NCI-H1436 (cell line): ENCODE results near the gene MAX.
"Not testable (repeated sequence)": the region's sequence is repeated elsewhere in the genome, so short reads cannot be mapped to it uniquely, and the experiment has no call there.

ENCODE experiments used
- DNase-seq: peaks from one replicate; lab custom pipeline; 2025; lab: John Stamatoyannopoulos, UW

MAX gene

GRCh38 chr14:65104791-65105190 lies 2.5 kb upstream of the MAX start:
- no peak for DNase-seq

DNA sequence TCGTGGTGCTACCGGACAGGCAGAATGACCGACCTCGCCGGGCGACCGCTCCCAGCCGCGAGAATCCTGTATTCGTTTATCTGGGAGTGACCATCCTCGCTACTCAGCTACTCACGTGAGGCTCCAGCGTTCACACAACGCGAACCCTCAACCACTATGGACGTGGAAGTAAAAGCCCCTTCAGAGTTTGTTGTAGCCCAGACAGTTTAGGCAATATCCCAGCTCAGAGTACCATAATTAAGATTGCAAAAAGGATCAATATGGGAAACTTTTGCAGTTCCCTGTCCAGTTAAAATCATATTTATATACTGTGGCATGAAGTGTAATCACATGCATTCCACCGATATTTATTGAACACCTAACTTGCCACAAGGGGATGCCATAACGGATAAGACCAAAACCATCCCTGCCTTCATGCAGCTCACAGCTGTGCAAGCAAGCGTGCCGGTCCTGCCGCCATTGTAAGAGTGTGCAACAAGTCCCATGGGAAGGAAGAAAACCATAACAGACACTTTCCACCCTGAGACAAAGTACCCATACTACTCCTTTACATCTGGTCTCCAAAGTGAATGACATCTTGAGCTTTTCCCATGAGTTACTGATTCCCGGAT lies 938 bp upstream of the MAX start:
- DNase-seq: no peak

GRCh38 chr14:65101631-65102440 lies 481 bp downstream of the MAX start:
- DNase-seq: no peak

- no peak for DNase-seq
These were observed 1.3 kb downstream of the MAX start for GRCh38 chr14:65100922-65101541.

- DNase-seq: no peak
These were observed 3.7 kb downstream of the MAX start for GRCh38 chr14:65098586-65098985.

- DNase-seq: no peak
These were observed 5.8 kb downstream of the MAX start for GRCh38 chr14:65096323-65097089.

DNA sequence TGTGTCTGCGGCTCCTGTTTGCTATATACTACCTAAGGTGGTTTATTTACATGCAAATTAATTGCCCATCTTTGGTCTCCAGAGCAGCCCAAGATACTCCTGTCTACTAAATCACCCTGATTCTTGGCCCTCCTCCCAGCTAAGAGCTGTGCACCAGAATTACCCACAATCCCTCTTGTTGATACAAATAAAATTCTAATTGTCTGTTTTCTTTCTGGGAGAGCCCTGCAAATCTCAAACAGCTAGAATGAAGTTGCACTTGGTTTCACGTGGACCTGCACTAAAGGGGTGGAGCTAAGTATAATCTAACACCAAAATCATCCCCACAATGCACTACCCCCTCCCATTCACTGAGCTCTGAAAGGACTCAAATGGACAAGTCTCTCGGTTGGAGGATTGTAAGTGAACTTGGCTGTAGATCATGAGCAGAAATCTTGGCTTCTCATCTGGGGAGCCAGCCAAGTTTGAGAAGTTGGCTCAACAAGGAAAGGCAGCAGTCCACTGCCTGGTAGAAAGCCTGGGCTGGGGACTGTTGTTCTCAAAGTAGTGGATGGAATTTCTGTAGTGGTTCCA lies 6.6 kb downstream of the MAX start:
- peak; percentile 10 for DNase-seq

DNA sequence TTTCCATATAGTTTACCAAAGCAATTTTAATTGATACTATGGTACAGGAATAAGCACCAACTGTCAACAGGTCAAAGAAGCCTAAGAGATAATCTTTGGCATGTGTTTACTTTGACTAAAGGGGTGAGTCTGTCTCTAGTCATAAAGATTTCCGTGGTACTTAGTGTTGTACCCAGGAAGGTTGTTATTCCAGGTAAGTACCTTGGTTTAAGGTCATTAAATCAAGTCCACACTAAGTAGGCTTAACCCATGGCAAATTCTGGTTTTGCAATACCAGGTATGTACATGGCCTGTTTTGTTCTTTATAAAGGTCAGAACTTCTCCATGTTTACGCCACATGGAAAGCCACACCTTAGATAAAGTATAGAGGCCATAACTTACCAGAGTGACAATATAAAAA lies 10.0 kb downstream of the MAX start:
- no peak for DNase-seq

GRCh38 chr14:65087835-65088234 lies 14.5 kb downstream of the MAX start:
- DNase-seq: not testable (repeated sequence)

DNA sequence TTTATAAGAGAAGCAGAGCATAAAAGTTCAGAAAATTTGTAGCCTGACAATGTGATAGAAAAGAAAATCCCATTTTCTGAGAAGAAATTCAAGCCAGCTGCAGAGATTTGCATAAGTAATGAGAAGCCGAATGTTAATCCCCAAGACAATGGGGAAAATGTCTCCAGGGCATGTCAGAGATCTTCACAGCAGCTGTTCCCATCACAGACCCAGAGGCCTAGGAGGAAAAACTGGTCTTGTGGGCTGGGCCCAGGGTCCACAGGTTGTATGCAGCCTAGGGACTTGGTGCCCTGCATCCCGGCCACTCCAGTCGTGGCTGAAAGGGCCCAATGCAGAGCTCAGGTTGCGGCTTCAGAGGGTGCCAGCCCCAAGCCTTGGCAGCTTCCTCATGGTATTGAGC lies 15.6 kb downstream of the MAX start:
- DNase-seq: not testable (repeated sequence)

GRCh38 chr14:65084554-65085505 lies 17.5 kb downstream of the MAX start:
- DNase-seq: no peak

GRCh38 chr14:65082930-65083329 lies 19.4 kb downstream of the MAX start:
- no peak for DNase-seq

GRCh38 chr14:65080960-65081747 lies 21.2 kb downstream of the MAX start:
- DNase-seq: no peak

GRCh38 chr14:65079768-65080167 lies 22.5 kb downstream of the MAX start:
- no peak for DNase-seq

- no peak for DNase-seq
These were observed 23.1 kb downstream of the MAX start for GRCh38 chr14:65079201-65079600.

DNA sequence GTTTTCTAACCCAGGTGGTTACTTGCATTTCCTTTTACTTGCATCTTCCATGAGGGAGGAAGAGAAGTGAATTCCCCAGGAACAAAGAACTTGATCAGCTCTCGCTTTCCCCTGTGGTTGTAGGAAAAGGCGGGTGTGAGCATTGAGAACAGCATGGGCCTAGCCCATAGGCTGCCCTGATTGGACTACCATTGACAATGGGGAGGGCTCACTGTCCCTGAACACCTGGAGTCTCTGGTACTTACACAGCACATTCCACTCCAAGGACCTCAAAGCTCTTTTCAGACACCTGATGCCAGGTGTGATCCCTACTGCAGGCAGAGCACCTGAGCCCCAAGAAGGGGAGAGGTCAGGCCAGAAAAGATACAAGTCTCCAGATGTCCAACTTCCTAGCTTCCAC lies 25.0 kb downstream of the MAX start:
- no peak for DNase-seq

DNA sequence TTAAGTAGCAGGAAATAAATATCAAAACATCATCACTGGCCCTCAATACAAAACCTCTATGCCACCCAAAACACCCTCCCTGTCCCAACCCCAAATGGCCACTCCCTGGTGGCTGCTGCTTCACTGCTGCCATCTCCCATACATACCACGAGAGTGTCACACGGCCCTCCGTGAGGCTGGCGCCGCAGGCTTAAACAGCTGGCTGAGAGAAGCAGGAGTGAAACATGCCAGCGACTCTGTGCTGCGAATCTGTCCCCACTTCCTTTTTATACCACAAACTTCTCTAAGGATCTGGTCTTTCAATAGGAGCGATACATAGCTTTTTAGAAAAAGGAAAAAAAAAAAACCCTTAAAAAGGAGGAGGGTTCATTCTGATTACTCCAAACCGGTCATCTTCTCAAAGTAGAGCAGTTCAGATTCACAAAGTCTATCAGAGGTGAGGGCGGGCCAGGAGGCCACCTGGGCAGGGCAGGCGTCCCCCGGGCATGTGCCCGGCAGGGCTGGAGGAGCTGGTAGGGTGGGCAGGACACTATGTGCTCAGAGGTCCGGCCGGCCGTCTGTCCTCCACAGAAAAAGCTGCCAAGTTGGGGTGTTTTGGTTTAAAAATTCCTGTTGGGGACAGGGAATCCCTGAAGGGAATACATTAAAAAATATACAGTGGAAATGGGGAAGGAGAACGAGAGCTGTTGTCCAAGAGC lies 26.5 kb downstream of the MAX start:
- no peak for DNase-seq

DNA sequence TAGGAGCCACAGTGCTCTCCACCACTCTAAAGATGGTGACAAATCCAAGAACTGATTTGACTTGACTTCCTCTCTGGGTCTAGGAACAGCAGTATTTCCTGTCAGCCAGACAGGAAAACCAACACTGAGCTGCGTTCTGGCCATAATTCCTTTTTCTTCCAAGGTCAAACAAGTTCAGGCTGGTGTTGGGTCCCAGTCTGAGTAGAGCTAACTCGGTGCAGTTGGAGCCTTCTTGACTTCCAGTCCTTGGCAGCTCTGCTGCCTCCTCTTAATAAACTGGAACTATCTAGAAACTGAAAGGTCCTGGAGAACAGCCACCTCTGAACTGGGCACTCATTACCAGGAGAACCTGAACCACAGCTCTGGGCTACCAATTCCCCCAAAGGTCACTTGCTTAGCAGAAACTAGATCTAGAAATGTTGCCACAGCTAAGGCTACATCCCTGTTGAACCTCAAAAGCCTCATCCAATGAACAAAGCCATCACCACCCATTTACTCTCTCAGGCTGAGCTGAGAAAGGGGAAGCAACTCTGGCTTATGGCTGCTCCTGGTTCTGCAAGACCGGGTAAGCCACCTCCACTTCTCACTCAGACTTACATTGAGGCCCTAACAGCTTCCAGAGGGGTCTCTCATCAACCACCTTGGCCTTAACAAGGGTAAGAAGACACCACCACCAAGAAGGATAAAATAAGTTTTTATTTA lies 27.7 kb downstream of the MAX start:
- DNase-seq: no peak
